DND-41 (cell line): ENCODE measurements around the gene ZNF526.

Experiments used
- EZH2 ChIP-seq: IDR thresholded peaks from 3 replicates; pipeline ENCODE4 v1.6.1; 2012; ENCODE audit warnings: borderline replicate concordance, low read depth, mild to moderate bottlenecking, moderate library complexity, low read length, inconsistent platforms; ENCODE audit not compliant: severe bottlenecking
- TF ChIP-seq, protein P1 (sequence below): IDR thresholded peaks from 2 replicates; pipeline ENCODE4 v1.5.1; 2012; ENCODE audit warnings: borderline replicate concordance, low read length, moderate library complexity, mild to moderate bottlenecking; ENCODE audit not compliant: poor library complexity, severe bottlenecking; ENCODE audit errors: extremely low read depth

DNA sequence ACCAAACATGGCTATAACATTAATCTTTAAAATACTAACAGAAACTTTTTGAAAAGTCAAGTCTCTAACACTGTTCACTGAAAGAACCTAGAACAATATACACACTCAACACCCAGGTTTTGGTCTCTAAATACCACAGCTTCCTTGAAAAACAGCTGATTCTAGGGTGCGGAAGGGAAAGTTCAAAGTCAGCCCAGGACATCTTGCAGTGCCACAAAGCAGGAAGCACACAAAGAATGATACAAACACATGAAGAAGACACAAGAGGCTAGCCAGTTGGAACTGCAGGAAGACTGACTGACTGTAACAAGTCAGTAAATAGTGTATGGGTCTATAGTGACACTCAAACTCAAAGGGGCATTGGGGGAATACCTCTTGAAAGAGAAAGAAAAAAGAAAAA is 7.2 kb upstream of the ZNF526 start:
- TF ChIP-seq, protein P1, sequence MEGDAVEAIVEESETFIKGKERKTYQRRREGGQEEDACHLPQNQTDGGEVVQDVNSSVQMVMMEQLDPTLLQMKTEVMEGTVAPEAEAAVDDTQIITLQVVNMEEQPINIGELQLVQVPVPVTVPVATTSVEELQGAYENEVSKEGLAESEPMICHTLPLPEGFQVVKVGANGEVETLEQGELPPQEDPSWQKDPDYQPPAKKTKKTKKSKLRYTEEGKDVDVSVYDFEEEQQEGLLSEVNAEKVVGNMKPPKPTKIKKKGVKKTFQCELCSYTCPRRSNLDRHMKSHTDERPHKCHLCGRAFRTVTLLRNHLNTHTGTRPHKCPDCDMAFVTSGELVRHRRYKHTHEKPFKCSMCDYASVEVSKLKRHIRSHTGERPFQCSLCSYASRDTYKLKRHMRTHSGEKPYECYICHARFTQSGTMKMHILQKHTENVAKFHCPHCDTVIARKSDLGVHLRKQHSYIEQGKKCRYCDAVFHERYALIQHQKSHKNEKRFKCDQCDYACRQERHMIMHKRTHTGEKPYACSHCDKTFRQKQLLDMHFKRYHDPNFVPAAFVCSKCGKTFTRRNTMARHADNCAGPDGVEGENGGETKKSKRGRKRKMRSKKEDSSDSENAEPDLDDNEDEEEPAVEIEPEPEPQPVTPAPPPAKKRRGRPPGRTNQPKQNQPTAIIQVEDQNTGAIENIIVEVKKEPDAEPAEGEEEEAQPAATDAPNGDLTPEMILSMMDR = no peak
- TF ChIP-seq EZH2 = no peak
